Right kidney (tissue), 1 donor: Measurements from ENCODE around the gene SWSAP1.

Source experiments
- DNase-seq: peaks from one replicate; pipeline ENCODE4 v3.0.0-alpha.2; 2016

SWSAP1 gene

DNA sequence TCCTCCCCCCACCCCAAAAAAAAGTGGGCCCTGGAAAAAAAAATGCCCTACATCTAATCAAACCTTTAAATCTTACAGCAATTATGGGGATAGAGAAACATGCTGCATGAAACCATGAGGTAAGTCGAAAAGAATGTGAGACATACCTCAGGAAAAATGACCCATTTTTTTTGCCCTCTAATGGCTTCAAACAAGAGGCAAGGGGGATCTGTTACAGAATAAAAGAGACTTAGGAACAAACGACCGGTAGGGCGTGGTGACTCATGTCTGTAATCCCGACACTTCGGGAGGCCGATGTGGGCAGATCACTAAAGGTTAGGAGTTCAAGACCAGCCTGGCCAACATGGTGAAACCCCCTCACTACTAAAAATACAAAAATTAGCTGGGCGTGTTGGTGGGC is 36.2 kb downstream of the SWSAP1 start:
- DNase-seq: no peak

DNA sequence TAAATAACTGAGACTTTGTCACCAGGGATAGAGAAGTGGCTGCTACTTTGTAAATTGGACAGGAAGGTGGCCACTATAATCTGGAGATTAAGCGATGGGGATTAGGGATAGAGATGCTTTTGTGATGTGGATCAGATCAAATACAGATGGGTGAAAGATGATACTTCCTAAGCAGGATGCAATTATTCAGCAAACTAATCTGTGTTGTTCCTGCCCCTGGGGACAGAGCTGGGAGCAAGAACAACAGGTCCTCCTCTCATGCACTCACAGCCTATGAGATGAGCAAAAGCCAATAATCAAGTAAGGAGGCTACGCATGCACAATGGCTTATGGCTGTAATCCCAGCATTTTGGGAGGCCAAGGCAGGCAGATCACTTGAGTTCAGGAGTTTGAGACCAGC is 40.1 kb downstream of the SWSAP1 start:
- no peak for DNase-seq

DNA sequence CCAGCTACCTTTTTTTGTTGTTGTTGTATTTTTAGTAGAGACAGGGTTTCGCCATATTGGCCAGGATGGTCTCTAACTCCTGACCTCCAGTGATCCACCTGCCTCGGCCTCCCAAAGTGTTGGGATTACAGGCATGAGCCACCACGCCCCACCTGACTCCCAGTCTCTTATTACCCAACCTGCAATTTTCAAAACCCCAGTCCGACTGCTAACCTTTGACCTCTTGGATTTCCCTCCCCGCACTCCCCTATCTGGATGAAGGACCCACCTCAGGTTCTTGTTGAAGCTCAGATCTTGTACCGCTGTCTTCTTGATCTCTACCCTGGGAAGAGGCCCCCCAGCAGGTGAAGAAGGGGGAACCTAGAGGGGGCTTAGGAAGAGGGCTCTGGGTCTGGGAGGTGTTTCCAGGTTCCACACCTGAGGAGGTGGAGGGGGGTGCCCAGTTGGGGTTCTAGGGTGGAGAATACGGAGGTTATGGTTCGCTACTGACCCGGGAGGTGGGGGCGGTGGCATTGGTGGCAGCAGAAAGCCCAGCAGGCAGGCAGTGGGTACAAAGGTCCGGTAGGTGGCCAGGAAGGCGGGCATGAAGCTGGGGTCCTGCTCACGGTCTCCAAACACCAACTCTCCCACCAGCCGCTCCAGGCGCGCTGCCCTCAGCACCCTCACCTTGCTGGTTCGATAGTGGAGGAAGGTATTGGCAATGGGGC is 42.0 kb downstream of the SWSAP1 start:
- DNase-seq: no peak

DNA sequence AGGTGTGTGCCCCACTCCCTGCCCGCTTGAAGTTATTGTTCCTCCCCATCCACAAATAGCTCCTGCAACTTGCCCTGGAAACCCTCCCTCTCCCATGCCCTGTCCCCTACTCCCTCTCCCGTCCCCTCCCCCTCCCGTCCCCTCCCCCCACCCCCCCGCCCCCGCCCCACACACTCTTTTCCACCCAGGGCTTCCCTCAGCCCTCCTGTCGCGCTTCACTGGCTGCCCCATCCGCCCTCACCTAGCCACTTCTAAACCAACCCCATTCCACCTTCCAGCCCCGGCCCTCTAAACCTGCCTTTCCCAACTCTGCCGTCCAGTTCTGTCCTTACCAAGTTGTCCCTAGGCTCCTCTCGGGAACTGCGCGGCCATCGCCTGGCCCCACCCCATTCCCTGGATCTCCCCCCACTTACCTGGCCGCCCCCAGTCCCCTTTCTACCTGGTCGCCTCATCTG is 43.7 kb downstream of the SWSAP1 start:
- no peak for DNase-seq

DNA sequence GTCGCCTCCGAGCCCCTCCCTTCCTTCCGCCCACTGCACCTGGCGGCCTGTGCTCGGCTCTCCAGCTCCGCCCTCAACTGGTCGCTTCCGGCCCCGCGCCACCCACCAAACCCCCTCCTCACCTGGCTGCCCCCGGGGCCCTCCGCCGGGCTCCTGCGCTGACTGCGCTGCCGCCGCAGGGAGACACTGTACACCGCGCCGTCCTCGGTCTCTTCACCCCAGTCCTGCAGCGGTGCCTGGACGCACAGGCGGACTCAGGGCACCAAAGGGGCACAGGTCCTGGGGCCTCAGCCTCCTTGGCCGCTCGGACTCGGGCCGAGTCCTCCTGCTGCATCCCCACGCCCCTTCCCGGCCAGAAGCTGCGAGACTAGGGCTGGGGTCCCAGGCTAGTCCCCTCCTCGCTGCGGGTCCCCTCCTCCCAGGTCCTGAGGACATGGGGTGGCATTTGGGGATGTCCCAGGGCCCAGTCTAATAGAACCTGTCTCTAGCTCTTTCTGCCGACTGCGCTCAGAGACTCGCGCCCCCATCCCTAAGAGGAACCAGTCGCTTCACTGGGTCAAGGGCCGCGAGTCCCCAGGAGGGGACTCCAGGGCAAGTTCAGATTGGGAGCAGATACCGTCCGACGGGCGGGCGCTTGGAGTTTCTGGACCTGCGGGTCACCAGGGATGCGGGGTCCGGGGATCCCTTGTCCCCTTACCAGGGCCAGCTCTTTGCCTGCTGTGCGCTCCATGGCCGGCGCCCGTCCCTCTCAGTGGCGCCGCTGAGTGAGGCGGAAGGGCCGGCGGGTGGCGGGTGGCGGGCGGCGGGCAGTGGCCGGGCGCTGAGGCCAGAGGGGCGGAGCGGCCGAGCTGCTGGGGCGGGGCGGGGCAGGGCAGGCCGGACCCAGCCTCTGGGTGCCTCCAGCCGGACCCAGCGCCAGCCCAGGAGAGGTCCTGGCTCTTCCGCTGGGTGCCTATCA is 44.4 kb downstream of the SWSAP1 start, which contains the start of gene RGL3:
Gene RGL3, minus strand, starts transcription at position 766 of the 958 bp plus-strand sequence. Its CDS starts 36 bp downstream, at position 730.
- DNase-seq: peak; percentile 75

DNA sequence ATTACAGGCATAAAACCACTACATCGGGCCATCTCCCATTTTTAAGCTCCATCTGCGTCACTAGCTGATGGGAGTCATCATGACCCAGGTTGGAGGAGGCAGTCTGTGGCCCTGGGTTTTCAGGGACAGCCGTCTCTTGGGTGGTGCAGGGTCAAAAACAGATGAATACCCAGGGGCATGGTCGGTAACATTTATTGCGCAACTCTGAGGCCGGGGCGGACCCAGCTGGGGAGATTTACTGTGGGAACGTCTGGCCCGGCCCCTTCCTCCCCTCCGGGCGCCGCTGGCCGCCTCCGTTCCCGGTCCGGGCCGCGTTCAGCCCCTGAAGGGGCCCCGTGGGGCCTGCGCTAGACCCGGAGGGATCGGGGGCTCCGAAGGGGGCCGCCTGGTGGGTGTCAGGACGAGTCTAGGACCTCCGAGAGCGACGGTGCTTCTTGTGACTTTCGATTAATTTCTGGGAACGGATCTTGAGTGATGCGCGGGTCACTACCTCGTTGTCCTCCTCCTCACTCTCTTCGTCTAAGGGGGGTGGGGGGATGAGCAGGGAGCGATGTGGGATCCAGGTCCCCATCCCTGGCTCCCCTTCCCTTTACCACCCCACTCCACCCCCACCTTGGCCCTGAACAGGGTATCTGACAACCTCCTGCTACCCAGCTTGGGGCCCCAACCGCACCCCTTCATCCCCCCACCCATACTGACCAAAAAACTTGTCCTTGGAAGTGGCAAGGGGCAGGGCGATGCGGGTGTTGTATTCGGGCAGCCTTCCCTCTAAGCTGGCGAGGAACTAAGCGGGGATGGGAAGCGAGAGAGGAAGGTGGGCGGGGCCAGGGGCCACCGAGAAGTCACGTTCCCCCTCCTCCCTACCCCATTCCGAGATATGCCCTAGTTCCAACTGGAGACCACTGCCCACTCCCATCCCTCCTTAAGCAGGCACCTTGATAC is 46.2 kb downstream of the SWSAP1 start:
- DNase-seq: peak; percentile 74

DNA sequence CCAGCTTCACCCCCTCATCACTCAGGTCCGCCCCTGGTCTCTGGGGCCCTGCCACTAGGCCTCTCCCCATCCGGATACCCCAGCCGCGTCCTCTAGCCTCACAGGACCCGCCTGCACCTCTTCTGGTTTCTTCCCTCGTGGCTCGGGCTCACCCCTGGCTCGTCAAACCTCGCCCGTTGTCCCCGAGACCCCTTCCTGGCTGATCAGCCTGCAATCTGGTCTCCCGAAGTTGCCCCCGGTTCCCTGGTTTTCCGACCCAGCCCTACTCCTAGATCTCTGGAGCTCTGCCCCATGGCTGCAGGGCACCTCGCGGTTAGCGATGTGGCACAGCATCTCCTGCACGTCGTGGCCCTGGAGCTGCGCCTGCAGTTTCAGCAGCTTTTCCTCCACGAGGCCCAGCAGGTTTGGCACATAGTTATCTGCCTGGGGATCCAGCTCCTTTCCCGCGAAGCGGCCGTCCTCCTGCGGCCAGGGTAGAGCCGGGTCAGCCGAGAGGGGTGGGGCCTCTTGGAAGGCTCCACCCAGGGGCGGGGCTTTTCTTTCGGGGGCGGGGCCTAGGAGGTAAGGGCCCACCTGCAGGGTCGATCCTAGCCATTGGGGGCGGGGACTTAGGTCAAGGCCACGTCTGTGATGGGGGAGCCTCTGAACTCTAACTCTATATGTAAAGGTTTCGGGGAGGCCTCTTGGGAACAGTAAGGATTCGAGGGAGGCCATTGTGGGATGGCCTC is 47.1 kb downstream of the SWSAP1 start:
- peak; percentile 48 for DNase-seq

DNA sequence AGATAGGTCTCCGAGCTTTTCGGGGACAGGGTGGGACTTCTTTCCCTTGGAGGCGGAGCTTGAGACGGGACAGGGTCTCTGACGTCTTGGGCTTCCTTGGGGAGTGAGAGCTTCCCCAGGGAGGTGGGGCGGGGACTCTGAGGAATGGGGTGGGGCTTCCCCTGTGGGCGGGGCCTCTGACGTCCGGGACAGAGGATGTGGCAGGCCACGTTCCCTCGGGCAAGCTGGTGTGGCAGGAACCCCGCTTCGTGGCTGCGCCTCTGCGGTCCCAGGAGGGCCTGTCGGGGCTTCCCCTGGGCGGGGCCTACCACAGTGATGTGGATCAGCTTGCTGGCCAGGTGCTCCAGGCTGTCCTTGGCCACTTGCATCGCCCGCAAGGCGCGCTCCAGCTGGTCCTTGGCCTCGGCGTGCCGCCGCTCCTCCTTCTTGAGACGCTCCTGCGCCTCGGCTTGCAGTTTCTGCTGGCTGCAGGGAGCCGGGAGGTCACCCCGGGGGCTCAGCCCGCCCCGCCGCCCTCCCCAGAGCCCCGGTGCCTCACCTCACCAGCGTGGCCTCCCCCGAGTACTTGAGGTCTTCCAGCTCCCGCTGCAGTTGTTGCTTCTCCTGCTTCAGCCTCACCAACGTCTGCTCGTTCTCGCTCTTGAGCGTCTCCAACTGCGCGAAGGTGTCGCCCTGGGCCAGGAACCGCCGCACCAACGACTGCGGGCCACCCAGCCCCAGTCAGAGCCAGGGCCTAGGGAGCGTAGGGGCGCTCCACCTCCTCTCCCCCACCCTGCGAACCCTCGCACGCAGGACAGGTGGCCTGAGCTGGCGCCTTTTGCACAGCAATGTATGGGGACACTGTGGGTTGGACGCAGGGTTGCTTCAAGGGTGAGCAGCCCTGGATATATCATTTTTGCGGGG is 47.9 kb downstream of the SWSAP1 start:
- DNase-seq: peak; percentile 70

DNA sequence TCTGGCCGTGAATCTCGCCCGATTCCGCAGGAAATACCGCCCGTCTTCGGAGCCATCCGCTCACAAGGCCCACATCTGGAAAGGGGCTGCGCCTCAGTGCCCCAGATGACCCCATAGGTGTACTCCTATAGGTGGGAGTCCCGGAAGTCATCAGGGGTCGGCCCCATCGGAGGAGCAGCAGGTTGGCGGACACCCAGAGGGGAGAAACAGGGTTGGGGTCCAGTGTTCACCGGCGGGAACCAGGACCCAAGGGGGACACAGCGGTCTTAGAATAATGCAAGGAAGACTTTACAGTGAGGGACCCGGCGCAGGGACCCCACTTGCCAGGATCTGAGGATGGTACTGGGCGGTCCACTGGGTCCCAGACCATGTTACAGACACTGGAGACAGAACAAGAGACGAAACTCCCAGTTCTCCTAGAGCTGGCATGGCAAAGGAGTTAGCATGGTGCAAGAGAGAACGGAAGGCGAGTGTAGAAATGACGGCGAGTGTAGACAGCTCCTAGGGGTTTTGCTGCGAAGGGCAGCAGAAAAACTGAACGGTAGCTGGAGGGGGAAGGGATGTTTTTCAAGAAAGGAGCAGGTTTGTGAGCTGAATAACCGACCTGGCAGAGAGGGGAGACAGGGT is 48.8 kb downstream of the SWSAP1 start:
- DNase-seq: no peak

DNA sequence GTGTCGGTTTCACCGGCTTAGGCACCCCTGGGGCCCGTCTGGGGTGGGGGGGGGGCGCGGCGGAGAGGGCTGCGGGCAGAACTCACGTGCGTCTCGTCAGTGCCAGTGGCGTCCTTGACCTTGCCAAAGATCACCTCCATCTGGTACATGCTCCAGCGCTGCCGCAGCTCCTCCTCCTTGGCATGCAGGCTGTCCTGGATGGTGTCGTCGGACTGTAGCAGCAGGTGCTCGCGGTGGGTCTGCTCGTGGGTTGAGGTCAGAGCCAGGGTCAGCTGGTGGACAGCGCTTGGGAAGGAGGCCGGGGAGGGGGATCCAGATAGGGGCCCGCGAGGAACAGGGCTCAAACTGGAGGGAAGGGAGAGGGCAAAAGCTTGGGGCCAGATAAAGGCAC is 49.3 kb downstream of the SWSAP1 start:
- DNase-seq: no peak
